D341Med (cell line): ENCODE measurements around the gene SLC39A5.
"Not testable (repeated sequence)": the region's sequence is repeated elsewhere in the genome, so short reads cannot be mapped to it uniquely, and the experiment has no call there.

ENCODE experiments used
- DNase-seq: peaks from one replicate; pipeline ENCODE4 v3.0.0; 2012; ENCODE audit warnings: low spot score

SLC39A5 gene

GRCh38 chr12:56247923-56248322 lies 18.1 kb downstream of the SLC39A5 start:
- no peak for DNase-seq

- no peak for DNase-seq
These were observed 18.9 kb downstream of the SLC39A5 start for GRCh38 chr12:56248711-56249110.

GRCh38 chr12:56252649-56253048 lies 22.8 kb downstream of the SLC39A5 start:
- DNase-seq, result no peak

- DNase-seq, result no peak
These were observed 23.2 kb downstream of the SLC39A5 start for GRCh38 chr12:56253091-56253490.

- DNase-seq, result no peak
These were observed 25.8 kb downstream of the SLC39A5 start for GRCh38 chr12:56255671-56256070.

GRCh38 chr12:56256326-56256960 lies 26.6 kb downstream of the SLC39A5 start:
- peak; percentile 30 for DNase-seq

- no peak for DNase-seq
These were observed 27.2 kb downstream of the SLC39A5 start for GRCh38 chr12:56257071-56257470.

GRCh38 chr12:56257491-56258067 lies 27.7 kb downstream of the SLC39A5 start:
- peak; percentile 73 for DNase-seq

- DNase-seq, result peak; percentile 98
These were observed 28.4 kb downstream of the SLC39A5 start, which contains the start of gene ANKRD52 for GRCh38 chr12:56258068-56258819. TSS of gene ANKRD52 (minus strand) at chr12:56258384. CDS start at chr12:56258269, 115 bp downstream.

- DNase-seq, result no peak
These were observed 29.0 kb downstream of the SLC39A5 start for GRCh38 chr12:56258820-56259183.

GRCh38 chr12:56260380-56260779 lies 30.5 kb downstream of the SLC39A5 start:
- no peak for DNase-seq

GRCh38 chr12:56260921-56261320 lies 31.1 kb downstream of the SLC39A5 start:
- DNase-seq, result no peak

- DNase-seq, result no peak
These were observed 31.8 kb downstream of the SLC39A5 start for GRCh38 chr12:56261503-56262232.

- not testable (repeated sequence) for DNase-seq
These were observed 33.1 kb downstream of the SLC39A5 start for GRCh38 chr12:56262955-56263354.

- DNase-seq, result not testable (repeated sequence)
These were observed 36.3 kb downstream of the SLC39A5 start for GRCh38 chr12:56266068-56266692.

GRCh38 chr12:56266693-56267442 lies 37.0 kb downstream of the SLC39A5 start, which contains the start of gene COQ10A:
TSS of gene COQ10A (plus strand) at chr12:56266942. CDS start at chr12:56267119, 177 bp downstream.
- peak; percentile 98 for DNase-seq

- DNase-seq, result no peak
These were observed 37.7 kb downstream of the SLC39A5 start for GRCh38 chr12:56267443-56268071.

- peak; percentile 55 for DNase-seq
These were observed 41.2 kb downstream of the SLC39A5 start for GRCh38 chr12:56271031-56271430.

GRCh38 chr12:56272468-56272867 lies 42.6 kb downstream of the SLC39A5 start:
- not testable (repeated sequence) for DNase-seq

- DNase-seq, result no peak
These were observed 44.4 kb downstream of the SLC39A5 start for GRCh38 chr12:56274299-56274698.

GRCh38 chr12:56278905-56279304 lies 49.1 kb downstream of the SLC39A5 start:
- no peak for DNase-seq
